Measurements from ENCODE around the gene PTCSC3.

Gene PTCSC3

DNA sequence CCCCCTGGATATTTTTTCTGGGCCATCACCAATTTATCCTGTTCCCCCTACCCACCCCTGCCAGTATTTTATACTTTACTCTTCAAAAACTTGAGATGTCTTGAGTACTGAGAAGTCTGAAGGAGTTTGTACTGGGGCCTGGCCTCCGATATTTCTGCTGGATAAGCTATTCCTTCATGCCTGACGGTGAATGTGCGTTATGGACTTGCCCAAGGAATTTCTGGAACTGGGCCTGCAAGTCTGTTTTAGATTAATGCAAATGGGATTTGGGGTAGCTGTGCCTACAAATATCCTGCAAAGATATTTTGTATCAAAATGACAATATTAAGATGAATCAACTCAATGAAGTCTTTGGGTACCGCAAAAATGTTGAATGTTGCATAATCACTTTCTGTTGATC lies at the start of gene PTCSC3:
Gene PTCSC3, minus strand, starts transcription at position 199 of the 400 bp plus-strand sequence.
- DNase-seq, result no peak

DNA sequence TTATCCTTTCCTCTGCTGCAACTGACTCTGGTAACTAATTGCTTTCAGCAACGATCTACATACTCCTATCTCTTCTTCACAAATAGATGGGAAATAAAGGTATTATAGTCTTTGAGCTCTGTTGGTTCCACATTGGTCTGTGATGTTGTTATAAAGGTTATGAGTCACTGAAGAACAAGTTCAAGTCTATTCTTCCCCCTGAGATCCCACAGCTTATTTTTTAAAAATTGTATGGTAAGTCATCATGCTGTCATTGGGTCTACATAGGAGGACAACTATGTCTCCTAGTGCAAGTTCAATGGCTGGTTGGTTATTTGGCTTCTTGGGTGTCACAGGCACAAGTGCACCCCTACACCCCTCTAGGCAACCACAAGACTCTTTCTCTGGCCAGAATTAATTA lies 49.6 kb upstream of the PTCSC3 start:
- DNase-seq, result no peak

DNA sequence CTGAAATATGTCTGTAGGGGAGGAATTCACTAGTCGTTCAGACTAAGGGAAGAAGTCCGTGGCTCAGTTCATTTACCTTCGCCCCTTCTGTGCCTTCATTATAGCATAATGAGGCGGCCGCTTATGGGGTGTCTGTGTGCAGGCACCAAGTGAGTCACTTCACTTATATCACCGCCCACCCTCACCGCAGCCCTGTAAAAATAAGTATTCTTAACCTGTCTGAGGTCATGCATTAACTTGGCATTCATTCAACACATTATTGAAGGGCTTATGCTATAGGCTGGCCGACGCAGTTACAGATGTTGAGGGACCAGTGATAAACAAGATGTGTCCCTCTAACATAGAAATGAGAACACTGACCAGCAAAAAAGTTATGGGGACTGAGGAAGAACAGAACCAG lies 47.7 kb upstream of the PTCSC3 start:
- DNase-seq, result no peak

- DNase-seq, result no peak
Measured at GRCh38 chr14:36223558-36223957, 47.0 kb upstream of the PTCSC3 start.

- no peak for DNase-seq
Measured at GRCh38 chr14:36222952-36223468, 46.5 kb upstream of the PTCSC3 start.

- no peak for DNase-seq
Measured at GRCh38 chr14:36222337-36222736, 45.8 kb upstream of the PTCSC3 start.

GRCh38 chr14:36221112-36221511 lies 44.6 kb upstream of the PTCSC3 start:
- no peak for DNase-seq

DNA sequence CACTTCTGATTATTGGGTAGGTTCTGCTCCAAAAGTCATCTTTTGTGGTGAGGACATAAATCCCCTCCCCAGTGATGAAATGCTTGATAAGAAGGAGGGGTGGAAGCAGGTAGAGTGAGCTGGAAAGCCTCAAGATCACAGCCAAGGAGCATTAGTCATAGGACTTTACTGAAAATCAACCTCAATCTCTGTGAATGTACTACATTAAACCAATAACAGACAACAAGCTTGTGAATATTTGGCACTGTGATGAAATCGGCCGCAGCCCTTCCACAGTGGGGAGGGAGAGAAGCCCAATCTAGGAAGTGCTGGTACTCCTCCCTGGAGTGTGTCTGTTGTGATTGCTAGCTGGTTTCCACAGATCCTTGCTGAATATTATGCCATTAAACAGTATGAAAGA lies 41.2 kb upstream of the PTCSC3 start:
- no peak for DNase-seq

DNA sequence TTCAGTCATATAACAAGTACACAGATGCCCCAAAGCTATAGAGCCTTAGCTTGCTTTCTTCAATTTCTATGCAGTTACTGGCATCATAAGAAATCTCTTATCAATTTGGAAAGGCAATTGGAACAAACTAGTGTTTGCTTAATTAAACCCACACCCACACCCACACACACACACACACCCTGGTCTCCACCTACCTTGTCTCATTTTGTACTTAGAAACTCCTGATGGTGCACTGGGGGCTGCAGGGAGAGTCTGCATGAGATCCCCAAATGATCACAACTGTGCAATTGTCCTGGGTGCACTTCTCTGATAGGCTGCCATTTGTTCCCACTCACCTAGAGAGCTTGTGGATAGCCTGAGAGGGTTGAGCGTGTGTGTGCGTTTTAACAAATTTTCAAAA lies 40.5 kb upstream of the PTCSC3 start:
- DNase-seq, result no peak

DNA sequence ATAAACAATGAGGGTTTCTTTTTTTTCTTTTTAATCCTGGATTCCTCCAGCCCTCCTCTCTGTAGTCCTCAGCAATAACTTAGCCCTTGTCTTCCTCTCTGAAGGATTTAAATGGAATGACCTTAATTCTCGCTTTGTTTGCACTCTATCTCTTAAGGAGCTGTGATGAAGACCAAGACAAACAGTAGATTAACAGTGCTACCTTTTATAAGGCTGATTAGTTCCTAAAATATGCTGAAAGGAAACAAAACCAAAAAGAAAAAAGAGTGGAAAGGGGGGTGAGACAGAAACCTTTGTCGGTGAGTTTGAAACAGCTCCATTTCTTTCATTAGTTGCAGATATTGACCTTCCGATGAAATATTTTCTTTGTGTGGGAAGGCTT lies 38.7 kb upstream of the PTCSC3 start:
- no peak for DNase-seq

DNA sequence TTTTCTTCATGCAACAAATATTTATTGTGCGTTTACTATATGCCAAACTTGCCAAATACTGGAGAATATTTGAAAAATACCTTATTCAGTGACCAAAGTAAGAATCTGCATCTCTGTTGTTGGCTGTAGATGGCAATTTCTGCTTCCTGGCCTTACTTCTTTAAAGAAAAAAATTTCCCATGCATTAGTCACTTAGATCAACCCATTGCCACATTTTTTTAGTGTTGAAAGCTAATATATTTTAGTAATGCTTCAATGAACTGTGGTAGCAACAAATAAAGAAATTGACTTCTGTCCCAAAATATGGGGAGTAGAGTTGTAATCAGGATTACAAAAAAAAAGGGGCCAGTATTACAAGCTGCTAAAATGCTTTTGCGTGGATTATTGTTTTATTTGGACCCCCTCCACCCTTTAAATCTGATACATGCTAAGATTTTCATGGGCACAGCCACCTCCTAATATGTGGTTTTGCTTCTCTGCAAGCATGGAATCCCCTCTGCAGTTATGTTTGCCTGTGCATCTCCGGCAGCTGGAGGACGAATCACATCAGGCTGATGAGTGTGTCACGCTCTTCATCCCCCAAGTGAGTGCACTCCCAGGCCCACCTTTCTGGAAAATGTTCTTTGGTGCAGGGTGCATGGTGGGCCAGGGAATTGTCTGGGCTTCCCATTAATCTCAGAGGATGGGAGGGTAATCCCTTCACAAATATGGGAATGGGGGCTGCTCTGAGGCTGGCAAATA lies 38.1 kb upstream of the PTCSC3 start:
- no peak for DNase-seq

DNA sequence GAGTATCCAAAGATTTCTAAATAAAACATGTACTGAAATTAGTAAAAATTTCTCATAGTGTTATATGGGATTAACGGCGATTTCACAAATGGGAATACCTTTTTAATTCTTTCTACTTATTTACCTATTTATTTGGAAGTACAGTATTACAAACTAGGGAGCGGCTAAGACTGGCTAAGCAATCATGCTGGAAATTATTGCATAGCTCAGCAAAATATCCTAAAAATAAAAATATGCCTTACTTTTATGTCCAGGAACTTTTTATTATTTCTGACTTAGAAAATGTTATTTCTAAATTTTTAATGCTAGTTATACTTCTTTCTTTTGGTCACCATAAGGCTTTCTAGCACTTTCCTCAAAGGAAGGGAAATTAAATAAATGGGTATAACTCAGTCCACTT lies 36.5 kb upstream of the PTCSC3 start:
- DNase-seq, result no peak

DNA sequence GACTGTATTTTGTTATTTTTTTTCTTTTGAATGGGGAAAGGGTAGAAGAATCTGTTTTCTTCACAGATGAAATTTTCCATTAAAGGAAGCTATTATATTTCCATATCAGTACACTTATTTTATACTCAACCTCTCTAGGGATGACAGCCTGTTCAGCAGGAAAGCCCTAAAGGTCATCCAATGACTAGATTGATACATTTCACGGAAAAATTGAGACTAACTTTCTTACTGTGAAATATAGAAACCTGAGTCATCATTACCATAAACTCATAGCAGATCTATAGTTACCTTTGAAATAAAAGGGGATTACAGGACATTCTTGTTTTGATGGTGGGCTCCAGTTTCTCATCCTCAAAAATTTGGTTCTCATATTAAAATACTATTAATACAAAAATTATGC lies 36.1 kb upstream of the PTCSC3 start:
- DNase-seq, result no peak

GRCh38 chr14:36208690-36209278 lies 32.3 kb upstream of the PTCSC3 start:
- DNase-seq, result no peak

- no peak for DNase-seq
Measured at GRCh38 chr14:36207500-36207899, 31.0 kb upstream of the PTCSC3 start.

- no peak for DNase-seq
Measured at GRCh38 chr14:36204461-36205073, 28.0 kb upstream of the PTCSC3 start.

DNA sequence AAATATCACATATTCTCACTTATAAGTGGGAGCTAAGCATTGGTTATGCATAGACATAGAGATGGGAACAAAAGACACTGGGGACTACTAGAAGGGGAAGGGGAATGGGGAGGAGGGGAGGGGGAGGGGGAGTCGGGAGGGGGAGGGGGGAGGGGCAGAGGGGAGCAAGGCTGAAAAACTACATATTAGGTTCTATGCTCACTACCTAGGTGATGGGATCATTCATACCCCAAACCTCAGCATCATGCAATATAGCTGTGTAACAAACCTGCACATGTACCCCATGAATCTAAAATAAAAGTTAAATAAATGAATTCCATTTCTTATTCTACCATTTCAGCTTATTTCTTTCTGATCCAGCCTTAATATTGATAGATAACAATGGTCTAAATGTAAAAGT lies 21.9 kb upstream of the PTCSC3 start:
- DNase-seq, result no peak

GRCh38 chr14:36194663-36195062 lies 18.1 kb upstream of the PTCSC3 start:
- no peak for DNase-seq

GRCh38 chr14:36192530-36192929 lies 16.0 kb upstream of the PTCSC3 start:
- DNase-seq, result no peak

DNA sequence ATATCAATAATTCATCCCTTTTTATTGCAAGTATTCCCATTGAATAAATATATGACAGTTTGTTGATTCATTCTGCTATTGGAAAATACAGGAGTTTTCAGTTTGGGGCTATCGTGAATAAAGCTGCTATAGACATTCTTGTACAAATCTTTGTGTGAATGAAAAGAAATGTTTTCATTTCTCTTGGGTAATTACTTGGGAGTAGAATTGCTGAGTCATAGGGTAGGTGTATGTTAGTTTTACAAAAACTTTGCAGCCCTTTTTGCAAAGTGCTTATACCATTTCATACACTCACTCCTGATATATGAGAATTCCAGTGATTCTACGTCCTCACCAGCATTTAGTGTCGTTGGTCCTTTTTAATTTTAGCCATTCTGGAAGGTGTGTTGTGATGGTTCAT lies 6.9 kb upstream of the PTCSC3 start:
- DNase-seq, result no peak

DNA sequence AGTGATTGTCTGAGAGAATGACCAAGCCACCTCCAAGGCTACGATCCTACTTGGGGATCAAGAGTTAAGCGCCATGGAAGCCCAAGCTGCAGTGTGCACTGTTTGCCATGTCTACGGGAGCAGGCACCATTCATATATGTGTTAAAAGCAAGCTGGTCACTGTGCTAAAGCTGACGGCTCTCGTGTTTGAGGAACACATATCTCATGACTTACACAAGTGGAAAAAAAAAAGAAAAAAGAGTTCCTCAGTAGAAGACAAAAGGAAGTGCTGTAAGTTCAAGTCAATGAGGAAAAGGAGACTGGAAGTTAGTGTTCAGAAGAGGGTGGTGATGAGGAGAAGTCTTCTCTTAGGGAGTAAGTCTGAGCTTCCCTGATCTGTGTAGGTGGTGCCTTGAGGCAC lies 4.9 kb upstream of the PTCSC3 start:
- DNase-seq, result no peak

GRCh38 chr14:36177489-36177888 lies 967 bp upstream of the PTCSC3 start:
- DNase-seq, result no peak

GRCh38 chr14:36174767-36175424 lies 1.6 kb downstream of the PTCSC3 start:
- no peak for DNase-seq

DNA sequence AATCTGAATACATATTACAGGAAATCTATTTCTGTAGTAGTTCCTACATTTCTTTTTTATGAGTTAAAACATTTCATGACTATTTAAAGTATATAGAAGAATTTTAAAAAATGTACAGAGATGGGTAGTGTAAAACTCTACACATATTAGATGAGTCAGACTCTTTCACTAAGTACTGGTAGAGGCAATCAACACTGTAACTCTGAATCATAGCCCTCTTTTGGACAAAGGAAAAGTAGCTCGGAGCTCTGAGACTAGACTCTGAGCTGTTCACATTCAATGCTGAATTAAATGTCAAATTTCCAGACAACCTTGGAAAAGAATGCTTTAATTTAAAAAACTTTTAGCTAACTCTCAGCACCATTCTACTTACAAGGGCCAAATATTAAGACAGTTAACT lies 3.4 kb downstream of the PTCSC3 start:
- DNase-seq, result no peak

Data from right forelimb (tissue), 1 donor.